Tibial nerve (tissue), 3 donors: Measurements from ENCODE around the gene PLG.
"Not testable (repeated sequence)": the region's sequence is repeated elsewhere in the genome, so short reads cannot be mapped to it uniquely, and the experiment has no call there.

Source experiments
- CTCF ChIP-seq, 5 experiments: fragments of 200-600 bp in 3 of 5; fragments of 450-650 bp in 2 of 5; sonication (generic) in 3 of 5; IDR thresholded peaks; one replicate each; pipeline ENCODE4 v1.5.1; 2016 to 2019; ENCODE audit warnings: antibody characterized with exemption in 5 of 5, mild to moderate bottlenecking in 3 of 5, moderate library complexity in 2 of 5
- POLR2A ChIP-seq, 2 donors: fragments of 450-650 bp; IDR thresholded peaks; one replicate each; pipeline ENCODE4 v1.6.1; 2017; ENCODE audit warnings: antibody characterized with exemption in 2 of 2, mild to moderate bottlenecking in 2 of 2, moderate library complexity in 2 of 2

- not testable (repeated sequence) for TF ChIP-seq CTCF, POLR2A (IDR thresholded peaks at IDR 0.05)
These were observed 16.8 kb upstream of the PLG start for GRCh38 chr6:160685101-160685761.
